Duodenal mucosa (tissue), 2 donors: ENCODE measurements around the gene CFAP92.

ENCODE experiments used
- H3K27ac ChIP-seq: one replicate; pipeline ENCODE4 v1.7.0; 2013; ENCODE audit warnings: low read depth, low read length
- H3K27me3 ChIP-seq, 2 donors: one replicate each; pipeline ENCODE4 v1.7.0; 2013; ENCODE audit warnings: low read length in 2 of 2, control low read depth in 1 of 2; ENCODE audit not compliant: insufficient read depth in 2 of 2, control insufficient read depth in 1 of 2
- H3K36me3 ChIP-seq, 2 donors: one replicate each; pipeline ENCODE4 v1.7.0; 2013; ENCODE audit warnings: low read length in 2 of 2, control low read depth in 1 of 2; ENCODE audit not compliant: insufficient read depth in 2 of 2, control insufficient read depth in 1 of 2
- H3K4me1 ChIP-seq, 2 donors: one replicate each; pipeline ENCODE4 v1.7.0; 2013; ENCODE audit warnings: low read length in 2 of 2, control low read depth in 1 of 2; ENCODE audit not compliant: insufficient read depth in 2 of 2, control insufficient read depth in 1 of 2
- H3K4me3 ChIP-seq, 2 donors: one replicate each; pipeline ENCODE4 v1.7.0; 2013; ENCODE audit warnings: low read length in 2 of 2, low read depth in 1 of 2
- H3K9ac ChIP-seq, 2 donors: one replicate each; pipeline ENCODE4 v1.7.0; 2013; ENCODE audit warnings: low read length in 2 of 2, low read depth in 1 of 2
- H3K9me3 ChIP-seq, 2 donors: one replicate each; pipeline ENCODE4 v1.7.0; 2013; ENCODE audit warnings: low read length in 2 of 2, control low read depth in 1 of 2; ENCODE audit not compliant: control insufficient read depth in 1 of 2

Gene CFAP92

GRCh38 chr3:129035360-129036221 is 41.7 kb upstream of the CFAP92 start:
- Histone ChIP-seq H3K27me3 (no peaks in the 10 kb centered on the region), H3K27ac (no peak overlapping the region), H3K36me3 (no peaks in the 10 kb centered on the region), H3K9ac (no peak overlapping the region), H3K4me1 (no peaks in the 10 kb centered on the region), H3K4me3 (no peak overlapping the region), H3K9me3 (no peaks in the 10 kb centered on the region)

- H3K4me1 ChIP-seq, result no peaks in the 10 kb centered on the region
- H3K9ac ChIP-seq, result no peak overlapping the region
- no peaks in the 10 kb centered on the region for H3K27me3 ChIP-seq
- no peak overlapping the region for H3K27ac ChIP-seq
- no peaks in the 10 kb centered on the region for H3K36me3 ChIP-seq
- no peaks in the 10 kb centered on the region for H3K9me3 ChIP-seq
- H3K4me3 ChIP-seq, result no peak overlapping the region
These were observed 40.8 kb upstream of the CFAP92 start for GRCh38 chr3:129034642-129035041.

- no peak overlapping the region for H3K9ac ChIP-seq
- no peaks in the 10 kb centered on the region for H3K4me1 ChIP-seq
- H3K4me3 ChIP-seq, result no peak overlapping the region
- no peaks in the 10 kb centered on the region for H3K27me3 ChIP-seq
- H3K36me3 ChIP-seq, result no peaks in the 10 kb centered on the region
- no peaks in the 10 kb centered on the region for H3K9me3 ChIP-seq
- no peak overlapping the region for H3K27ac ChIP-seq
These were observed 39.9 kb upstream of the CFAP92 start for GRCh38 chr3:129033633-129034321.

- Histone ChIP-seq H3K36me3 (no peaks in the 10 kb centered on the region), H3K4me3 (no peak overlapping the region), H3K4me1 (no peaks in the 10 kb centered on the region), H3K9ac (no peak overlapping the region), H3K9me3 (no peaks in the 10 kb centered on the region), H3K27ac (no peak overlapping the region), H3K27me3 (no peaks in the 10 kb centered on the region)
These were observed 39.3 kb upstream of the CFAP92 start for GRCh38 chr3:129033151-129033550.

GRCh38 chr3:129032716-129033115 is 38.8 kb upstream of the CFAP92 start:
- no peaks in the 10 kb centered on the region for H3K9me3 ChIP-seq
- H3K4me1 ChIP-seq, result no peaks in the 10 kb centered on the region
- no peaks in the 10 kb centered on the region for H3K36me3 ChIP-seq
- no peaks in the 10 kb centered on the region for H3K27me3 ChIP-seq
- no peak overlapping the region for H3K4me3 ChIP-seq
- H3K9ac ChIP-seq, result no peak overlapping the region
- H3K27ac ChIP-seq, result no peak overlapping the region

GRCh38 chr3:129031476-129032215 is 37.8 kb upstream of the CFAP92 start:
- H3K27me3 ChIP-seq, result no peaks in the 10 kb centered on the region
- no peaks in the 10 kb centered on the region for H3K9me3 ChIP-seq
- H3K27ac ChIP-seq, result no peak overlapping the region
- H3K4me3 ChIP-seq, result no peak overlapping the region
- no peak overlapping the region for H3K9ac ChIP-seq
- peaks cover 1 to 6% of the 10 kb centered on the region in 2 donors for H3K4me1 ChIP-seq
- no peaks in the 10 kb centered on the region for H3K36me3 ChIP-seq

- Histone ChIP-seq H3K4me3 (no peak overlapping the region), H3K4me1 (peaks cover 6 to 14% of the 10 kb centered on the region in 2 donors), H3K27ac (no peak overlapping the region), H3K9ac (no peak overlapping the region), H3K9me3 (no peaks in the 10 kb centered on the region), H3K36me3 (no peaks in the 10 kb centered on the region), H3K27me3 (no peaks in the 10 kb centered on the region)
These were observed 36.7 kb upstream of the CFAP92 start for GRCh38 chr3:129030611-129031010.

GRCh38 chr3:129028866-129029265 is 35.0 kb upstream of the CFAP92 start:
- Histone ChIP-seq H3K9me3 (no peaks in the 10 kb centered on the region), H3K4me1 (peaks cover 10 to 14% of the 10 kb centered on the region in 2 donors), H3K27me3 (no peaks in the 10 kb centered on the region), H3K27ac (no peak overlapping the region), H3K9ac (no peak overlapping the region), H3K36me3 (no peaks in the 10 kb centered on the region), H3K4me3 (no peak overlapping the region)

GRCh38 chr3:129027544-129027880 is 33.6 kb upstream of the CFAP92 start:
- peak overlapping the region; percentile 48 to 70 for H3K9ac ChIP-seq
- H3K27ac ChIP-seq, result no peak overlapping the region
- no peaks in the 10 kb centered on the region for H3K27me3 ChIP-seq
- peak overlapping the region; percentile 50 to 66 for H3K4me3 ChIP-seq
- no peaks in the 10 kb centered on the region for H3K9me3 ChIP-seq
- H3K4me1 ChIP-seq, result peaks cover 10 to 14% of the 10 kb centered on the region in 2 donors
- H3K36me3 ChIP-seq, result no peaks in the 10 kb centered on the region
